ENCODE results near the gene TMEM63A. TPM values are rescaled to one million over a fixed set of nuclear protein-coding genes. Genes with fewer than 3 reads are reported as not detected.

Gene TMEM63A
- total and polyA plus RNA-seq, 2 donors (not counting 1 experiment from before 2014, with no cell fraction given): 14.5 to 24.1 TPM

DNA sequence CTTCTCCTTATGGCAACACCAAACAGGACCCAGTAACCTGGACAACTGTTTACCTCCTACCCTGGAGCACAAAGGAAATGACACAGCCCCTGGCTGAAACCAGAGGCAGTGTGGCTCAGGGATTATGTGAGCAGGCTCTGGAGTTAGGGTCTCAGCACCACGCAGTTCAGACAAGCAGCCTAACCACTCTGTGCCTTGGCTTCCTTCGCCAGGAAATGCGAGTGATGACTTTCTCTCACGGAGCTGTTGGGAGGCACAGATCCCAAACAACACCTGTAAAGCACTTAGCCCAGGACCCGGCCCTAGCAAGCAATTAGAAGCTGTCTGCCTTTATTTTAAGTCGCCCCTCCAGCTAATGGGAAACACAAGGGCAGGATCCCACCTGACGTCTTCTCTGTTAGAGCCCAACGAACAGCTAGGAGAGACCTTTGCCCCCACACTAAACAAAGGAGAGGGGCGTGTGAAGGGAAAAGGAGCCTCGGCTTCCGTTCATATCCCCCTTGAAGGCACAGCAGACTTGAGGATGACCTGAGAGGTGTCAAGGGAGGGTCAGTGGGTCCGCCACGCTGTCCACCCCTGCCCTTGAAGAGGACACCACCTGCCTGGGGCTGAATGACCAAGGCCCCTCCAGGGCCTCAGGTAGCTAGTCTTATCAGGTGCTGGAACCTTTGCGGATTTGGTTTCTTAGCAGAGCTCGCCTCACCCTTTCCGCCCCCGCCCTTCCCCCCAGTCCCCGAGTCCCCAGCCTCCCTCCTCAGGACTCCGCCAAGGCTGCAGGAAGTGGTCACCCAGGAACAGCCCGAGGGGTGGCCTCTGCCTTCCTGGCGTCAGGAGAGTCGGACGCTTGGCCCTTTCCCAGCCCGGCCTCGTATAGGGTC is 860 bp downstream of the TMEM63A start:
- Histone ChIP-seq H3K4me3 (replicated peaks in 1 of 4; ENCODE audit: control extremely low read depth in 1 of 4, insufficient read depth in 1 of 4, low read depth in 3 of 4, low read length in 4 of 4) (peak overlapping the region; percentile 58 to 98 (median 71)), H3K4me2 (ENCODE audit: extremely low read depth, insufficient read depth, low read length) (peak overlapping the region; percentile 99), H3K9ac (ENCODE audit: insufficient read depth, low read length) (peak overlapping the region; percentile 67), H4K20me1 (ENCODE audit: control insufficient read depth, extremely low read depth, insufficient read depth, low read length) (no peaks in the 10 kb centered on the region), H2AFZ (ENCODE audit: low read length) (peak overlapping the region; percentile 67), H3K9me3 (ENCODE audit: control insufficient read depth, insufficient read depth, low read depth, low read length) (no peaks in the 10 kb centered on the region), H3K79me2 (ENCODE audit: control insufficient read depth, insufficient read depth, low read length) (peaks cover 8% of the 10 kb centered on the region), H3K36me3 (ENCODE audit: control insufficient read depth, insufficient read depth, low read length) (peaks cover 3% of the 10 kb centered on the region), H3K4me1 (ENCODE audit: control insufficient read depth, extremely low read depth, insufficient read depth, low read length) (peaks cover 15% of the 10 kb centered on the region), H3K27ac (ENCODE audit: insufficient read depth, low read length) (peak overlapping the region; percentile 88), H3K27me3 (ENCODE audit: control insufficient read depth, insufficient read depth, low read length) (no peaks in the 10 kb centered on the region)
- TF ChIP-seq, protein P1, sequence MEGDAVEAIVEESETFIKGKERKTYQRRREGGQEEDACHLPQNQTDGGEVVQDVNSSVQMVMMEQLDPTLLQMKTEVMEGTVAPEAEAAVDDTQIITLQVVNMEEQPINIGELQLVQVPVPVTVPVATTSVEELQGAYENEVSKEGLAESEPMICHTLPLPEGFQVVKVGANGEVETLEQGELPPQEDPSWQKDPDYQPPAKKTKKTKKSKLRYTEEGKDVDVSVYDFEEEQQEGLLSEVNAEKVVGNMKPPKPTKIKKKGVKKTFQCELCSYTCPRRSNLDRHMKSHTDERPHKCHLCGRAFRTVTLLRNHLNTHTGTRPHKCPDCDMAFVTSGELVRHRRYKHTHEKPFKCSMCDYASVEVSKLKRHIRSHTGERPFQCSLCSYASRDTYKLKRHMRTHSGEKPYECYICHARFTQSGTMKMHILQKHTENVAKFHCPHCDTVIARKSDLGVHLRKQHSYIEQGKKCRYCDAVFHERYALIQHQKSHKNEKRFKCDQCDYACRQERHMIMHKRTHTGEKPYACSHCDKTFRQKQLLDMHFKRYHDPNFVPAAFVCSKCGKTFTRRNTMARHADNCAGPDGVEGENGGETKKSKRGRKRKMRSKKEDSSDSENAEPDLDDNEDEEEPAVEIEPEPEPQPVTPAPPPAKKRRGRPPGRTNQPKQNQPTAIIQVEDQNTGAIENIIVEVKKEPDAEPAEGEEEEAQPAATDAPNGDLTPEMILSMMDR (conservative IDR thresholded peaks at IDR 0.05 in 1 of 2, IDR thresholded peaks at IDR 0.05 in 1 of 2; ENCODE audit: low read depth in 1 of 2, low read length in 2 of 2): no peak
- TF ChIP-seq EZH2 (IDR thresholded peaks at IDR 0.05; ENCODE audit: low read length, missing control alignments): no peak
- peak; percentile 35 to 44 for DNase-seq (ENCODE audit: low read depth in 2 of 2)

DNA sequence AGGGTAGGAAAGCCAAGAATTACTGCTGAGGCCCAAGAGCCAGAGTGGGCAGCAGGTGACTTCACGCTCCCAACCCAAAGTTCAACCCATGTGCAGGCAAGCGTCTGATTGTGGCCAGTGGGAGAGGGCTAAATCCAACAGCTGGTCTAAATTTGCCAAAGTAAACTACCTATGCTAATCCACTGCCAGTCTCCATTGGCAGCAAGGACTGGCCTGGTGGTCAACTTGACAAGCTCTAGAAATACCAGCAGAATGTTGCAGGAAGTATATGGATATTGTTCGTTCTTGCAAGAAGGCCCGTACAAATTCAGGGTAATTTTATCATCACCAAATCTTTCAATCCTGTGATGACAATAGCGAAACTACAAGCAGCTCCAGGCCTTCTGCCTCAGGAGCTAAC is 1.5 kb downstream of the TMEM63A start:
- Histone ChIP-seq H4K20me1 (ENCODE audit: control insufficient read depth, extremely low read depth, insufficient read depth, low read length) (no peaks in the 10 kb centered on the region), H3K4me1 (ENCODE audit: control insufficient read depth, extremely low read depth, insufficient read depth, low read length) (peaks cover 15% of the 10 kb centered on the region), H3K27me3 (ENCODE audit: control insufficient read depth, insufficient read depth, low read length) (no peaks in the 10 kb centered on the region), H3K79me2 (ENCODE audit: control insufficient read depth, insufficient read depth, low read length) (peaks cover 8% of the 10 kb centered on the region), H3K9me3 (ENCODE audit: control insufficient read depth, insufficient read depth, low read depth, low read length) (no peaks in the 10 kb centered on the region), H2AFZ (ENCODE audit: low read length) (no peak overlapping the region), H3K27ac (ENCODE audit: insufficient read depth, low read length) (no peak overlapping the region), H3K4me2 (ENCODE audit: extremely low read depth, insufficient read depth, low read length) (peak overlapping the region; percentile 99), H3K9ac (ENCODE audit: insufficient read depth, low read length) (no peak overlapping the region), H3K36me3 (ENCODE audit: control insufficient read depth, insufficient read depth, low read length) (peaks cover 3% of the 10 kb centered on the region), H3K4me3 (replicated peaks in 1 of 4; ENCODE audit: control extremely low read depth in 1 of 4, insufficient read depth in 1 of 4, low read depth in 3 of 4, low read length in 4 of 4) (peak overlapping the region in 2 of 4 experiments; percentile 58 to 98)
- TF ChIP-seq, protein P1 (conservative IDR thresholded peaks at IDR 0.05 in 1 of 2, IDR thresholded peaks at IDR 0.05 in 1 of 2; ENCODE audit: low read depth in 1 of 2, low read length in 2 of 2): no peak
- no peak for TF ChIP-seq EZH2 (IDR thresholded peaks at IDR 0.05; ENCODE audit: low read length, missing control alignments)
- no peak for DNase-seq (ENCODE audit: low read depth in 2 of 2)

DNA sequence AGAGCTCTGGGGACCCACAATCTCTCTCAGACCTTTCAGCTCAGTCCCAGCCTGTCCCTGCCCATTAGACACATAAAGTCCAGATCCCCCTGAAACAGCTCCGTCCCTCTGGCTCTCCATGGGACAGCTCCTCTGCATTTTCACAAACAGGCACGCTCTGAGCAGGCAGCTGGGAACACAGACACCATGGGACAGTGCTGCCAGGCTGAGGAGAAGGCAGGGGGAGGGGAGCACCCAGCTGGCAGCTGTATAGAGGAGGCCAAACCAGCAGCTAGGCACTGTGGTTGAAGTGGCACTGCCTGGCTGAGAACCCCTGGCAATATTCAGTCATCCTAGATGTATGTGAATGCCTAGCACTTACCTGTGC is 2.0 kb downstream of the TMEM63A start:
- no peak overlapping the region for H2AFZ ChIP-seq (ENCODE audit: low read length)
- no peak overlapping the region for H3K9ac ChIP-seq (ENCODE audit: insufficient read depth, low read length)
- H4K20me1 ChIP-seq (ENCODE audit: control insufficient read depth, extremely low read depth, insufficient read depth, low read length): no peaks in the 10 kb centered on the region
- peaks cover 8% of the 10 kb centered on the region for H3K79me2 ChIP-seq (ENCODE audit: control insufficient read depth, insufficient read depth, low read length)
- no peak overlapping the region for H3K27ac ChIP-seq (ENCODE audit: insufficient read depth, low read length)
- peaks cover 3% of the 10 kb centered on the region for H3K36me3 ChIP-seq (ENCODE audit: control insufficient read depth, insufficient read depth, low read length)
- peak overlapping the region in 1 of 4 experiments; percentile 20 for H3K4me3 ChIP-seq (replicated peaks in 1 of 4; ENCODE audit: control extremely low read depth in 1 of 4, insufficient read depth in 1 of 4, low read depth in 3 of 4, low read length in 4 of 4)
- no peaks in the 10 kb centered on the region for H3K9me3 ChIP-seq (ENCODE audit: control insufficient read depth, insufficient read depth, low read depth, low read length)
- peaks cover 15% of the 10 kb centered on the region for H3K4me1 ChIP-seq (ENCODE audit: control insufficient read depth, extremely low read depth, insufficient read depth, low read length)
- no peak overlapping the region for H3K4me2 ChIP-seq (ENCODE audit: extremely low read depth, insufficient read depth, low read length)
- no peaks in the 10 kb centered on the region for H3K27me3 ChIP-seq (ENCODE audit: control insufficient read depth, insufficient read depth, low read length)
- no peak for DNase-seq (ENCODE audit: low read depth in 2 of 2)
- TF ChIP-seq, protein P1 (conservative IDR thresholded peaks at IDR 0.05 in 1 of 2, IDR thresholded peaks at IDR 0.05 in 1 of 2; ENCODE audit: low read depth in 1 of 2, low read length in 2 of 2): no peak
- TF ChIP-seq EZH2 (IDR thresholded peaks at IDR 0.05; ENCODE audit: low read length, missing control alignments): no peak

Measured in fibroblast of lung (primary cell).